Liver (tissue), 9 donors: ENCODE results near the gene COLEC12. TPM values are rescaled to one million over a fixed set of nuclear protein-coding genes. Genes with fewer than 3 reads are reported as not detected.

Experiments
- DNase-seq: peaks from one replicate; pipeline ENCODE4 v3.0.0-alpha.2; 2017; ENCODE audit warnings: low spot score
- H3K27ac ChIP-seq, 2 donors: one replicate each; pipeline ENCODE4 v1.7.0; 2013; ENCODE audit warnings: inconsistent platforms in 2 of 2, low read length in 2 of 2, control low read depth in 1 of 2, low read depth in 1 of 2, mild to moderate bottlenecking in 1 of 2
- H3K27me3 ChIP-seq, 4 donors: one replicate each; pipeline versions ENCODE4 v1.6.1 to v1.7.0; 2013; ENCODE audit warnings: low read length in 3 of 4, inconsistent platforms in 1 of 4, mild to moderate bottlenecking in 1 of 4, moderate library complexity in 1 of 4; ENCODE audit not compliant: control insufficient read depth in 4 of 4, insufficient read depth in 4 of 4
- H3K36me3 ChIP-seq, 4 donors: one replicate each; pipeline versions ENCODE4 v1.6.1 to v1.7.0; 2013; ENCODE audit warnings: low read length in 3 of 4, mild to moderate bottlenecking in 3 of 4, low read depth in 1 of 4, moderate library complexity in 1 of 4; ENCODE audit not compliant: control insufficient read depth in 4 of 4, insufficient read depth in 3 of 4
- H3K4me1 ChIP-seq, 4 donors: one replicate each; pipeline versions ENCODE4 v1.6.1 to v1.7.0; 2013; ENCODE audit warnings: low read length in 3 of 4, mild to moderate bottlenecking in 3 of 4, moderate library complexity in 1 of 4; ENCODE audit not compliant: control insufficient read depth in 4 of 4, insufficient read depth in 4 of 4
- H3K4me3 ChIP-seq, 3 donors: one replicate each; pipeline versions ENCODE4 v1.6.1 to v1.7.0; 2013; ENCODE audit warnings: low read length in 3 of 3, control low read depth in 1 of 3, low read depth in 1 of 3, mild to moderate bottlenecking in 1 of 3
- H3K9ac ChIP-seq, 2 donors: one replicate each; pipeline ENCODE4 v1.7.0; 2013; ENCODE audit warnings: low read length in 2 of 2, mild to moderate bottlenecking in 2 of 2, moderate library complexity in 2 of 2, control low read depth in 1 of 2, low read depth in 1 of 2
- H3K9me3 ChIP-seq, 4 donors: one replicate each; pipeline versions ENCODE4 v1.6.1 to v1.7.0; 2013; ENCODE audit warnings: low read length in 3 of 4; ENCODE audit not compliant: control insufficient read depth in 4 of 4
- ATF3 ChIP-seq: IDR thresholded peaks from 2 replicates; pipeline ENCODE4 v1.6.1; 2016; ENCODE audit warnings: antibody characterized with exemption
- CTCF ChIP-seq: fragments of 150-350 bp; IDR thresholded peaks from 2 replicates; pipeline ENCODE4 v1.5.1; 2017; ENCODE audit warnings: improper control_type of control experiment, low read depth, low read length; ENCODE audit not compliant: missing input control
- EGR1 ChIP-seq, 2 donors: IDR thresholded peaks; 2 replicates each; pipeline ENCODE4 v1.6.1; 2016 to 2018; ENCODE audit warnings: antibody characterized with exemption in 2 of 2, low read depth in 2 of 2
- FOXA1 ChIP-seq: IDR thresholded peaks from 2 replicates; pipeline ENCODE4 v1.6.1; 2016; ENCODE audit warnings: antibody characterized with exemption
- FOXA2 ChIP-seq: IDR thresholded peaks from 2 replicates; pipeline ENCODE4 v1.6.1; 2016; ENCODE audit warnings: antibody characterized with exemption
- GABPA ChIP-seq, 2 donors: IDR thresholded peaks in 1 of 2; conservative IDR thresholded peaks in 1 of 2; 2 replicates each; pipeline ENCODE4 v1.6.1; 2016; ENCODE audit warnings: antibody characterized with exemption in 2 of 2, mild to moderate bottlenecking in 1 of 2, moderate library complexity in 1 of 2
- HNF4A ChIP-seq, 2 donors: conservative IDR thresholded peaks; 2 replicates each; pipeline ENCODE4 v1.6.1; 2016; ENCODE audit warnings: antibody characterized with exemption in 2 of 2, mild to moderate bottlenecking in 2 of 2
- HNF4G ChIP-seq: IDR thresholded peaks from 2 replicates; pipeline ENCODE4 v1.6.1; 2016; ENCODE audit warnings: antibody characterized with exemption
- JUND ChIP-seq, 2 donors: IDR thresholded peaks; 2 replicates each; pipeline ENCODE4 v1.6.1; 2016; ENCODE audit warnings: antibody characterized with exemption in 2 of 2
- MAX ChIP-seq: IDR thresholded peaks from 2 replicates; pipeline ENCODE4 v1.6.1; 2016; ENCODE audit warnings: antibody characterized with exemption
- NR2F2 ChIP-seq: IDR thresholded peaks from 2 replicates; pipeline ENCODE4 v1.6.1; 2016; ENCODE audit warnings: antibody characterized with exemption
- RAD21 ChIP-seq, 2 donors: IDR thresholded peaks; 2 replicates each; pipeline ENCODE4 v1.6.1; 2016; ENCODE audit warnings: antibody characterized with exemption in 2 of 2, mild to moderate bottlenecking in 2 of 2
- REST ChIP-seq: IDR thresholded peaks from 2 replicates; pipeline ENCODE4 v1.6.1; 2016; ENCODE audit warnings: antibody characterized with exemption, mild to moderate bottlenecking
- RXRA ChIP-seq, 2 donors: IDR thresholded peaks; 2 replicates each; pipeline ENCODE4 v1.6.1; 2017 to 2018; ENCODE audit warnings: antibody characterized with exemption in 2 of 2, mild to moderate bottlenecking in 1 of 2
- SP1 ChIP-seq: IDR thresholded peaks from 2 replicates; pipeline ENCODE4 v1.6.1; 2018; ENCODE audit warnings: antibody characterized with exemption, mild to moderate bottlenecking
- TAF1 ChIP-seq: conservative IDR thresholded peaks from 2 replicates; pipeline ENCODE4 v1.6.1; 2016; ENCODE audit warnings: antibody characterized with exemption, mild to moderate bottlenecking
- YY1 ChIP-seq: IDR thresholded peaks from 2 replicates; pipeline ENCODE4 v1.6.1; 2016; ENCODE audit warnings: antibody characterized with exemption, mild to moderate bottlenecking
- ZBTB33 ChIP-seq: IDR thresholded peaks from 2 replicates; pipeline ENCODE4 v1.6.1; 2016; ENCODE audit warnings: antibody characterized with exemption
- WGBS: extraction: QIAGEN DNeasy Blood & Tissue Kit; methylation state at CpG from one replicate; pipeline ENCODE4 v1.1.7; 2013; 5-methylcytosine and 5-hydroxymethylcytosine counted together
- polyA plus RNA-seq, 2 donors: library from polyadenylated mRNA; stranded (reverse) in 1 of 2; unstranded in 1 of 2; fragments of 200-250 nt in 1 of 2; fragments of >200 nt in 1 of 2; fragmentation: Nextera tagmentation in 1 of 2; extraction: Ambion mirVana in 1 of 2; gene quantifications; one replicate each; pipeline versions ENCODE4 v1.2.1 to v1.2.3, GENCODE V29; 2013 to 2015
- total RNA-seq, 2 donors: library from RNA; depleted of rRNA; stranded (reverse); fragments of >200 nt; gene quantifications; one replicate each; pipeline ENCODE4 v1.2.3, GENCODE V29; 2014
- donor health status: healthy.
- donor health status: healthy.
- donor health status: healthy.
- donor health status: healthy.
- donor health status: healthy.

Gene COLEC12
- total and polyA plus RNA-seq, 4 donors = 0.03 to 1.6 (median 0.28) TPM

- Histone ChIP-seq H3K4me3 (no peak overlapping the region), H3K4me1 (no peaks in the 10 kb centered on the region), H3K9ac (no peak overlapping the region), H3K36me3 (no peaks in the 10 kb centered on the region), H3K27me3 (no peaks in the 10 kb centered on the region), H3K27ac (no peak overlapping the region), H3K9me3 (peaks cover 0 to 2% (median 0%) of the 10 kb centered on the region in 4 donors)
- WGBS = 89% methylated on average over 3 of the region's 3 CpGs
- no peak for DNase-seq
- no peak for TF ChIP-seq FOXA1
- no peak for TF ChIP-seq JUND (IDR thresholded peaks at IDR 0.05)
- no peak for TF ChIP-seq YY1
- TF ChIP-seq SP1 = no peak
- no peak for TF ChIP-seq RAD21 (IDR thresholded peaks at IDR 0.05)
- no peak for TF ChIP-seq ZBTB33
- TF ChIP-seq REST = no peak
- TF ChIP-seq FOXA2 = no peak
- TF ChIP-seq CTCF = no peak
- no peak for TF ChIP-seq TAF1
- TF ChIP-seq ATF3 = no peak
- TF ChIP-seq RXRA (IDR thresholded peaks at IDR 0.05) = no peak
- no peak for TF ChIP-seq MAX
- no peak for TF ChIP-seq NR2F2
- TF ChIP-seq GABPA (IDR thresholded peaks at IDR 0.05 in 1 of 2, conservative IDR thresholded peaks at IDR 0.05 in 1 of 2) = no peak
- no peak for TF ChIP-seq EGR1 (IDR thresholded peaks at IDR 0.05; ENCODE audit: low read depth in 2 of 2)
- TF ChIP-seq HNF4A (conservative IDR thresholded peaks at IDR 0.05) = no peak
- TF ChIP-seq HNF4G = no peak
These were observed 159.4 kb downstream of the COLEC12 start for GRCh38 chr18:341102-341501.
